HEK293T (cell line): ENCODE results near the gene PRAMEF12.
"Not testable (repeated sequence)": the region's sequence is repeated elsewhere in the genome, so short reads cannot be mapped to it uniquely, and the experiment has no call there.

Source experiments
- CTCF ChIA-PET: fragments of 350-600 bp; formaldehyde crosslinking; extraction: SDS; loops from one replicate; lab custom pipeline; 2021; ENCODE audit warnings: antibody characterized with exemption, inconsistent platforms; lab: Yijun Ruan, JAX
- POLR2A ChIA-PET: fragments of 350-600 bp; formaldehyde crosslinking; extraction: SDS; loops from one replicate; lab custom pipeline; 2020; ENCODE audit warnings: antibody characterized with exemption, inconsistent platforms; lab: Yijun Ruan, JAX
- DNase-seq: peaks from one replicate; pipeline ENCODE4 v3.0.0; 2012; ENCODE audit warnings: mixed read lengths; ENCODE audit errors: extremely low spot score
- ARNT ChIP-seq: fragments of 450-650 bp; IDR thresholded peaks from 2 replicates; pipeline ENCODE4 v1.6.1; 2017; ENCODE audit warnings: mild to moderate bottlenecking
- BHLHE40 ChIP-seq: fragments of 450-650 bp; IDR thresholded peaks from 2 replicates; pipeline ENCODE4 v1.6.1; 2016; ENCODE audit warnings: mild to moderate bottlenecking, moderate library complexity, borderline replicate concordance
- CTBP1 ChIP-seq: fragments of 450-650 bp; IDR thresholded peaks from 2 replicates; pipeline ENCODE4 v1.6.1; 2016; ENCODE audit warnings: borderline replicate concordance
- ELF4 ChIP-seq: fragments of 450-650 bp; IDR thresholded peaks from 2 replicates; pipeline ENCODE4 v1.6.1; 2017; ENCODE audit warnings: antibody characterized with exemption
- FOXA1 ChIP-seq: fragments of 450-650 bp; IDR thresholded peaks from 2 replicates; pipeline ENCODE4 v1.6.1; 2016; ENCODE audit warnings: mild to moderate bottlenecking
- FOXK2 ChIP-seq: fragments of 450-650 bp; IDR thresholded peaks from 2 replicates; pipeline ENCODE4 v1.6.1; 2016; ENCODE audit warnings: mild to moderate bottlenecking
- FOXM1 ChIP-seq: fragments of 450-650 bp; IDR thresholded peaks from 2 replicates; pipeline ENCODE4 v1.6.1; 2017; ENCODE audit warnings: mild to moderate bottlenecking, borderline replicate concordance
- HDGF ChIP-seq: fragments of 450-650 bp; IDR thresholded peaks from 2 replicates; pipeline ENCODE4 v1.6.1; 2017; ENCODE audit warnings: antibody characterized with exemption, borderline replicate concordance
- L3MBTL2 ChIP-seq: fragments of 450-650 bp; conservative IDR thresholded peaks from 2 replicates; pipeline ENCODE4 v1.6.1; 2016; ENCODE audit warnings: mild to moderate bottlenecking
- LEF1 ChIP-seq: fragments of 450-650 bp; IDR thresholded peaks from 2 replicates; pipeline ENCODE4 v1.6.1; 2017; ENCODE audit warnings: mild to moderate bottlenecking, borderline replicate concordance
- NFRKB ChIP-seq: fragments of 450-650 bp; IDR thresholded peaks from 2 replicates; pipeline ENCODE4 v1.6.1; 2016; ENCODE audit warnings: mild to moderate bottlenecking, moderate library complexity
- PKNOX1 ChIP-seq: fragments of 450-650 bp; IDR thresholded peaks from 2 replicates; pipeline ENCODE4 v1.6.1; 2016
- SP1 ChIP-seq: fragments of 450-650 bp; IDR thresholded peaks from 2 replicates; pipeline ENCODE4 v1.6.1; 2017
- SUZ12 ChIP-seq: fragments of 450-650 bp; IDR thresholded peaks from 2 replicates; pipeline ENCODE4 v1.6.1; 2016; ENCODE audit warnings: mild to moderate bottlenecking
- TARDBP ChIP-seq: fragments of 450-650 bp; IDR thresholded peaks from 2 replicates; pipeline ENCODE4 v1.6.1; 2016
- ZNF384 ChIP-seq: fragments of 450-650 bp; IDR thresholded peaks from 2 replicates; pipeline ENCODE4 v1.6.1; 2016

Gene PRAMEF12

GRCh38 chr1:12775443-12775842 is 1.9 kb downstream of the PRAMEF12 start:
- CTCF ChIA-PET, result interaction anchor here (0.6 kb wide), 1 partner anchor 14 kb away, joined by 3 read pairs; no protein-coding TSS in a partner anchor

GRCh38 chr1:12776801-12777557 is 3.4 kb downstream of the PRAMEF12 start:
- ChIA-PET CTCF (no interaction called here), POLR2A (no interaction called here)
- TF ChIP-seq TARDBP, result no peak
- no peak for TF ChIP-seq FOXM1
- no peak for TF ChIP-seq NFRKB
- TF ChIP-seq HDGF, result no peak
- DNase-seq, result no peak

More at GRCh38 chr1:12775443-12775842, 1.9 kb downstream of the PRAMEF12 start:
- DNase-seq, result no peak
- POLR2A ChIA-PET, result no interaction called here
- no peak for TF ChIP-seq PKNOX1
- TF ChIP-seq ARNT, result no peak
- no peak for TF ChIP-seq FOXM1
- TF ChIP-seq HDGF, result no peak
- TF ChIP-seq L3MBTL2, result no peak
- TF ChIP-seq NFRKB, result no peak
- no peak for TF ChIP-seq ZNF384
- TF ChIP-seq LEF1, result no peak
- no peak for TF ChIP-seq SP1
- no peak for TF ChIP-seq CTBP1
- no peak for TF ChIP-seq BHLHE40
- no peak for TF ChIP-seq SUZ12
- no peak for TF ChIP-seq TARDBP
- no peak for TF ChIP-seq ELF4
- no peak for TF ChIP-seq FOXK2
- TF ChIP-seq FOXA1, result no peak

- CTCF ChIA-PET, result no interaction called here
- TF ChIP-seq ARNT, result no peak
- no peak for TF ChIP-seq FOXA1
- no peak for TF ChIP-seq ZNF384
- no peak for TF ChIP-seq BHLHE40
- no peak for TF ChIP-seq SP1
- no peak for TF ChIP-seq HDGF
- TF ChIP-seq LEF1, result no peak
- TF ChIP-seq PKNOX1, result no peak
- no peak for TF ChIP-seq FOXM1
- no peak for TF ChIP-seq TARDBP
- TF ChIP-seq NFRKB, result no peak
- no peak for TF ChIP-seq FOXK2
- no peak for TF ChIP-seq CTBP1
- TF ChIP-seq SUZ12, result no peak
- no peak for TF ChIP-seq L3MBTL2
- no peak for TF ChIP-seq ELF4
Measured at GRCh38 chr1:12778061-12778460, 4.5 kb downstream of the PRAMEF12 start.

GRCh38 chr1:12778907-12779306 is 5.4 kb downstream of the PRAMEF12 start:
- no peak for DNase-seq
- POLR2A ChIA-PET, result no interaction called here
- CTCF ChIA-PET, result no interaction called here
- no peak for TF ChIP-seq FOXA1
- TF ChIP-seq FOXM1, result no peak
- TF ChIP-seq FOXK2, result no peak
- no peak for TF ChIP-seq ARNT
- TF ChIP-seq CTBP1, result no peak
- TF ChIP-seq TARDBP, result no peak
- TF ChIP-seq SUZ12, result no peak
- TF ChIP-seq ZNF384, result no peak

More at GRCh38 chr1:12778061-12778460, 4.5 kb downstream of the PRAMEF12 start:
- POLR2A ChIA-PET, result no interaction called here
- DNase-seq, result no peak

- DNase-seq, CTCF ChIA-PET, POLR2A ChIA-PET: not testable (repeated sequence)
Measured at GRCh38 chr1:12781488-12781887, 8.0 kb downstream of the PRAMEF12 start.

GRCh38 chr1:12783783-12784182 is 10.2 kb downstream of the PRAMEF12 start:
- POLR2A ChIA-PET, DNase-seq: not testable (repeated sequence)

GRCh38 chr1:12784729-12785128 is 11.2 kb downstream of the PRAMEF12 start:
- DNase-seq, CTCF ChIA-PET, POLR2A ChIA-PET: not testable (repeated sequence)

More at GRCh38 chr1:12783783-12784182, 10.2 kb downstream of the PRAMEF12 start:
- CTCF ChIA-PET, result not testable (repeated sequence)

GRCh38 chr1:12791097-12791496 is 17.6 kb downstream of the PRAMEF12 start, which contains the start of gene PRAMEF1:
Gene PRAMEF1, plus strand, starts transcription at chr1:12791397. Its CDS starts 1,831 bp downstream, at chr1:12793228.
- DNase-seq, CTCF ChIA-PET, POLR2A ChIA-PET: not testable (repeated sequence)
